Stimulated activated CD4-positive, alpha-beta T cell treated with anti-CD3 and anti-CD28 coated beads, Interleukin-4, amount 100 ng/mL, for 1 hour (primary cell): ENCODE results near the gene TMEM115.

Source experiments
- DNase-seq: peaks from one replicate; pipeline ENCODE4 v3.0.0-alpha.2; 2020

Gene TMEM115

GRCh38 chr3:50350527-50351322, 8.6 kb downstream of the TMEM115 start, which contains the start of the genes CYB561D2 and NPRL2:
Gene CYB561D2 (plus strand): TSS chr3:50350862. CDS start chr3:50351434, 572 bp downstream.
Gene NPRL2 (minus strand): TSS chr3:50350775. CDS start chr3:50350652, 123 bp downstream.
- peak; percentile 100 for DNase-seq

GRCh38 chr3:50350213-50350526, 9.2 kb downstream of the TMEM115 start:
- no peak for DNase-seq

- peak; percentile 71 for DNase-seq
Observed at GRCh38 chr3:50347187-50347813, 12.0 kb downstream of the TMEM115 start.

- DNase-seq: peak; percentile 73
Observed at GRCh38 chr3:50345586-50346234, 13.6 kb downstream of the TMEM115 start, which contains the start of gene ZMYND10. Gene ZMYND10 (minus strand): TSS chr3:50345732. CDS start chr3:50345579, 153 bp downstream.

- no peak for DNase-seq
Observed at GRCh38 chr3:50345008-50345407, 14.3 kb downstream of the TMEM115 start.

- no peak for DNase-seq
Observed at GRCh38 chr3:50342813-50343633, 16.3 kb downstream of the TMEM115 start.

- no peak for DNase-seq
Observed at GRCh38 chr3:50341996-50342650, 17.2 kb downstream of the TMEM115 start.

- DNase-seq: no peak
Observed at GRCh38 chr3:50341537-50341936, 17.8 kb downstream of the TMEM115 start.

- peak; percentile 62 for DNase-seq
Observed at GRCh38 chr3:50340448-50341329, 18.6 kb downstream of the TMEM115 start, which contains the start of gene RASSF1. Gene RASSF1 (minus strand): TSS chr3:50340836. CDS start chr3:50340805, 31 bp downstream.

GRCh38 chr3:50340147-50340447, 19.2 kb downstream of the TMEM115 start:
- no peak for DNase-seq

- DNase-seq: no peak
Observed at GRCh38 chr3:50339485-50340146, 19.7 kb downstream of the TMEM115 start.

GRCh38 chr3:50338965-50339364, 20.4 kb downstream of the TMEM115 start:
- DNase-seq: no peak

- DNase-seq: peak; percentile 93
Observed at GRCh38 chr3:50337175-50337861, 22.0 kb downstream of the TMEM115 start.

GRCh38 chr3:50336452-50337174, 22.7 kb downstream of the TMEM115 start:
- no peak for DNase-seq

GRCh38 chr3:50334339-50335075, 24.8 kb downstream of the TMEM115 start:
- no peak for DNase-seq

GRCh38 chr3:50333744-50334328, 25.5 kb downstream of the TMEM115 start:
- DNase-seq: no peak

GRCh38 chr3:50331364-50331907, 27.9 kb downstream of the TMEM115 start:
- no peak for DNase-seq

- DNase-seq: no peak
Observed at GRCh38 chr3:50330330-50330729, 29.0 kb downstream of the TMEM115 start.
